Upper lobe of left lung (tissue), 4 donors: ENCODE results near the gene KIF21B.

Experiments used
- POLR2A ChIP-seq, 4 donors: fragments of 450-650 bp; IDR thresholded peaks; one replicate each; pipeline ENCODE4 v1.5.1; 2016 to 2017; ENCODE audit warnings: antibody characterized with exemption in 4 of 4, mild to moderate bottlenecking in 2 of 4
- TF ChIP-seq, protein P1 (sequence below), 6 experiments: fragments of 450-650 bp in 4 of 6; fragments of 200-600 bp in 2 of 6; sonication (generic) in 2 of 6; IDR thresholded peaks; one replicate each; pipeline ENCODE4 v1.5.1; 2016 to 2019; ENCODE audit warnings: antibody characterized with exemption in 6 of 6

DNA sequence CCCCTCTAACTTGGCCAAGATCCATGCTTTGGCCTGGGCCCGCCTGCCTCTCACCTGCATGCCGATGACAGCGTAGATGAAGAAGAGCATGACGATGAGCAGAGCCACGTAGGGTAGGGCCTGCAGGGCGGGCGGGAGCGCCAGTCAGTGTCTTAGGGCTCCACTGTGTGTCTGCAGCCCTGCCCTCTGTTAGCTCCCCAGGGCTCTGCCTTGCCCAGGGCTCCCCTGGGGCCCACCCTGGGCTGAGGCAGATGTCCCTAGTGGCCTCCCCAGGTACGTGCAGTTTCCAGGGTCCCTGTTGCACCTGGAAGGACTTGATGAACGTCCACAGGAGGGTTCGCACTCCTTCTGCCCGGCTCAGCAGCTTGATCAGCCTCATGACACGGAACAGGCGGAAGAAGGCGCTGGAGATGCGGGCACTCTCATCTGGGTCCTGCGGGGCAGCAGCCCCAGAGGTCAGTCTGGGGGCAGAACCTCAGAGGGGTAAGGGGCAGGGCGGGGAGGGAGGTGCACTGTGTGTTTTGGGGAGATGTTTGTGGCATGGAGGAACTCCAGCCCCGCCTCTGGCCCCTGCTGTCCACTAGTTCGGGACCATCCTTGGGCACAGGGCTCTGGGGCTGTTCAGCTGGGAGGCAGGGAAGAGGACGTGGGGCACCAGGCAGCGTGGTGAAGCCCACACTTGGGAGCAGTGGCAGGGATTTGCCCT lies 29.8 kb upstream of the KIF21B start:
- TF ChIP-seq, protein P1, sequence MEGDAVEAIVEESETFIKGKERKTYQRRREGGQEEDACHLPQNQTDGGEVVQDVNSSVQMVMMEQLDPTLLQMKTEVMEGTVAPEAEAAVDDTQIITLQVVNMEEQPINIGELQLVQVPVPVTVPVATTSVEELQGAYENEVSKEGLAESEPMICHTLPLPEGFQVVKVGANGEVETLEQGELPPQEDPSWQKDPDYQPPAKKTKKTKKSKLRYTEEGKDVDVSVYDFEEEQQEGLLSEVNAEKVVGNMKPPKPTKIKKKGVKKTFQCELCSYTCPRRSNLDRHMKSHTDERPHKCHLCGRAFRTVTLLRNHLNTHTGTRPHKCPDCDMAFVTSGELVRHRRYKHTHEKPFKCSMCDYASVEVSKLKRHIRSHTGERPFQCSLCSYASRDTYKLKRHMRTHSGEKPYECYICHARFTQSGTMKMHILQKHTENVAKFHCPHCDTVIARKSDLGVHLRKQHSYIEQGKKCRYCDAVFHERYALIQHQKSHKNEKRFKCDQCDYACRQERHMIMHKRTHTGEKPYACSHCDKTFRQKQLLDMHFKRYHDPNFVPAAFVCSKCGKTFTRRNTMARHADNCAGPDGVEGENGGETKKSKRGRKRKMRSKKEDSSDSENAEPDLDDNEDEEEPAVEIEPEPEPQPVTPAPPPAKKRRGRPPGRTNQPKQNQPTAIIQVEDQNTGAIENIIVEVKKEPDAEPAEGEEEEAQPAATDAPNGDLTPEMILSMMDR (IDR thresholded peaks at IDR 0.05) = no peak
- no peak for TF ChIP-seq POLR2A (IDR thresholded peaks at IDR 0.05)
